Melanocyte of skin (primary cell): Measurements from ENCODE around the gene MEIOB. TPM values are rescaled to one million over a fixed set of nuclear protein-coding genes. Genes with fewer than 3 reads are reported as not detected.

ENCODE experiments used
- total RNA-seq, 2 donors: library from RNA; depleted of rRNA; stranded (reverse); fragments of >200 nt; gene quantifications; 2 replicates each; pipeline ENCODE4 v1.2.3, GENCODE V29; 2012

MEIOB gene, protein sequence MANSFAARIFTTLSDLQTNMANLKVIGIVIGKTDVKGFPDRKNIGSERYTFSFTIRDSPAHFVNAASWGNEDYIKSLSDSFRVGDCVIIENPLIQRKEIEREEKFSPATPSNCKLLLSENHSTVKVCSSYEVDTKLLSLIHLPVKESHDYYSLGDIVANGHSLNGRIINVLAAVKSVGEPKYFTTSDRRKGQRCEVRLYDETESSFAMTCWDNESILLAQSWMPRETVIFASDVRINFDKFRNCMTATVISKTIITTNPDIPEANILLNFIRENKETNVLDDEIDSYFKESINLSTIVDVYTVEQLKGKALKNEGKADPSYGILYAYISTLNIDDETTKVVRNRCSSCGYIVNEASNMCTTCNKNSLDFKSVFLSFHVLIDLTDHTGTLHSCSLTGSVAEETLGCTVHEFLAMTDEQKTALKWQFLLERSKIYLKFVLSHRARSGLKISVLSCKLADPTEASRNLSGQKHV
- total RNA-seq, result 1 to 10 TPM in 1 of 2 donors, under 1 TPM in 1; under 0.01 to 1.3 TPM

DNA sequence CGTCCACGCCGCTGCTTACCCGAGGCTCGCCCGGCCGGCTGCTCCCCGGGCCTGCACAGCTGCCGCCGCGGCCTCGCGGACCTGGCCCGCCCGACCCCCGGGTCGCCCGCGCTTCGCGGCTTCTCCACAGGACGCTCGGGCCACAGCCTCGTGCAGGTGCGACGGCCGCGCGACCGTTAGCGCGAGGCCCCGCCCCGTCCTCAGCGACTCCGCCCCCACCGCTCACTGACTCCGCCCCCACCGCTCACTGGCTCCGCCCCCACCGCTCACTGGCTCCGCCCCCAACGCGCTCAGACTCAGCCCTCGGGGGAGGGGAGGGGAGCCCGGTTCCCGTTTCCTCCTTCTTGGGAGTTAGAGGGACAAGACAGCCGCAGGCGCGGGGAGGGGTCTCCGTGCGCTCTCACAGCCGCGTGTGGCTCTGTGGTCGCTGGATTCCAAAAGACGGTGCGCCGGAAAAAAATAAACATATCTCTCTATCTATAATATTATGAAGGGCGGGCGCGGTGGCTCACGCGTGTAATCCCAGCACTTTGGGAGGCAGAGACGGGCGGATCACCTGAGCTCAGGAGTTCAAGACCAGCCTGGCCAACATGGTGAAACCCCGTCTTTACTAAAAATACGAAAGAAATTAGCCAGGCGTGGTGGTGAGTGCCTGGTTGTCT lies at the start of gene MEIOB:
TSS of gene MEIOB (minus strand) at position 191 of the 662 bp plus-strand sequence. CDS start 3,989 bp downstream, outside the sequence.

DNA sequence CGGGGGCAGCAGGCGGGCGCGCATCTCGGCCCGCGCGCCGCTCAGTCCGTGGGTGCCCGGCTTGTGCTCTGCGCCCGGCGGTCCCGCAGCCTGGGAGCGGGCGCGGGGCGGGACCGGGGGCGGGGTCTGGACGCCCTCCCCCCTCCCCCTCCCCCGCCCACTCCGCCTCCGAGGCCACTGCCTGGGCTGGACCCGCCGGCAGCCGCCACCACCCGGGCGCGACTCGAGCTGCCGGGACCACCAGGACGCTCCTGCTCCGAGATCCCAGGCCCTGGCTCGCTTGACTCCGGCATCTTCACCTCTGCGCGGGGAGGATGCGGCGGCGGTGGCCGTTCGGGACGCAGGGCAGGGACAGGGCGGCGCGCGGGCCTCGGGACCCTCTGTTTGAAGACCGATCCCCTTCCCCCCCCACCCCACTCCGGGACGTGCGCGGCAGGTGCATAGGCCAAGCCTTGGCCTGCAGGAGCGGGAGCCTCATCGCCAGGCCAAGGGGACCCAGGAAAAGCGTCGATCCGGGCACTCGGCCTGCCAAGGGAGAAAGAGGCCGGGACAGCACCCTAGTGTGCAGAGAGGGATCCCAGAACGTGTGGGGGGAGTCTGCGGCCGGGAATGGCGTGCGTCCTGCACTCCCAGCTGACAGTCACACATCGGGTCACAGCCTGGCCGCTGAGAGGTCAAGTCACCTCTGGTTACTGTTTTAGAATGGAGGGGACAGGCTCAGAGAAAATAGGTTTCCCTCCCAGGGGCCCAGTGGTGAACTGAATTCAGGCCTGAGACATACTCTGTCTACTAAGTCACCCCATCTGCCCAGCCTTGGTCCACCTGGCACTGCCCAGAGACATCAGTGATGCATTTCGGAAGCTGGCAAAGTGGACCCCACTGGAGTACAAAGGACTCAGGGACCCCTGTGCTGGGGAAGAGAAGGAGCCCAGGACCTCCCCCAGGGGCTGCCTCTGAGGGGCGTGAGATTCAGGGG lies 46.7 kb upstream of the MEIOB start, which contains the start of gene HS3ST6:
TSS of gene HS3ST6 (minus strand) at position 65 of the 976 bp plus-strand sequence. CDS start 92 bp downstream, outside the sequence.

DNA sequence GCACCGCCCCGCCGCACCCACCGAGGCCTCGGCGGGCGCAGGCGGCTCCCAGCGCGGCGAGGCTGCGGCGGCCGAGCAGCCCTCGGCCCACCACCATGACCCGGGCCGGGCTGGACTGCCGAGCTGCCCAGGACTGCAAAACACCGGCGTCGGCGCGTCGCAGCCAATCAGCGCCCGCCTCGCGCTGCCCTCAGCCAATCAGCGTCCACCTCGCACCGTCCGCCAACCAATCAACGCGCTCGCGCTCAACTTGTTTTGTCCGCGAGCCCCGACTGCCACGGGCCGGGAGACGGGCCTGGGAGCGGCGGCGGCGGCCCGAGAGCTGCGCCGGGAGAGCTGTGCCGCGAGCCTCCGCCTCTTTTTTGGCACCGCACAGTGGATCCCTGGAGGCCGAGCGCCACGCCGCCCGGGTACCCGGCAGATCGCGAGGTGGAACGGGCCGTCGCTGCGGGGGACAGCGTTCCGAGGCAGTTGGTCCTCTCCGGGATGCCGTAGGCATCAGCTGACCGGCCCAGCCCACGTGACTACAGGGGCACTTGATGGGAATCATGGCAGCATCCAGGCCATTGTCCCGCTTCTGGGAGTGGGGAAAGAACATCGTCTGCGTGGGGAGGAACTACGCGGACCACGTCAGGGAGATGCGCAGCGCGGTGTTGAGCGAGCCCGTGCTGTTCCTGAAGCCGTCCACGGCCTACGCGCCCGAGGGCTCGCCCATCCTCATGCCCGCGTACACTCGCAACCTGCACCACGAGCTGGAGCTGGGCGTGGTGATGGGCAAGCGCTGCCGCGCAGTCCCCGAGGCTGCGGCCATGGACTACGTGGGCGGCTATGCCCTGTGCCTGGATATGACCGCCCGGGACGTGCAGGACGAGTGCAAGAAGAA lies 45.0 kb downstream of the MEIOB start, which contains the start of the genes FAHD1 and HAGH:
TSS of gene FAHD1 (plus strand) at position 516 of the 883 bp plus-strand sequence. CDS start at position 549, 33 bp downstream.
TSS of gene HAGH (minus strand) at position 135 of the 883 bp plus-strand sequence. CDS start at position 97, 38 bp downstream.

DNA sequence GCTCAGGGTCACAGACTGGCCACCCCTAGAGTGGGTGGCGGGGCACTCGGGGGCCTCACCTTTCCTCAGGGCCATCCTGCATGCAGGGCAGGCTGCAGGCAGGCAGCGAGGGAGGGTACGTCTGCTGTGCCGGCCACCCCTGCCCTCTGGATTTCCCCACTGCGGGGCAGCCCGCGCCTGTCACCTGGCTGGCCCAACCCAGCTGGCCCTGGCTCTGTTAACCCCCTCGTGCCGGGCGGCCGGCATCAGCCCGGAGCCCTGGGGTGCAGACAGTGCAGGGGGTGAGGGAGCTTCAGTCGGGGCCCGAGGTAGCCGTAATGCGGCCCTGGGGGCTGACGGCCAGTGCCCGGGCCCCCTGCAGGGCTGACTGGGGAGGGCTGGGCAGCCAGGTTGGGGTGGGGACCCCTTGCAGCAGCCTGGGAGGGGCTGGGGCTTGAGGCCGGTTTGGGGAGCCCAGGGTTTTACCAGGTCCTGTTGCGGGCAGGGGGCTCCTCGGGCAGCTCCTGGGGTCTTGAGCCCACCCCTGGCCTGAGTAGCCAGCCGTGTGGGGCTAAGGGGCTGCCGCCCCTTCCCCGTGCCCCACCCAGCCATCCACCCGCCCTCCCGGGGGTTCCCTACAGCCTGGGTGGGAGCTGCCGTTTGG lies 78.3 kb downstream of the MEIOB start, which contains the start of gene IGFALS:
TSS of gene IGFALS (minus strand) at position 128 of the 643 bp plus-strand sequence. CDS start at position 75, 53 bp downstream.

Other genes starting within 250 kb of the MEIOB start
- gene JPT2, start 193.9 kb downstream of the MEIOB start, total RNA-seq, result 100 to 1,000 TPM in 1 of 2 donors, 10 to 100 TPM in 1; 60.6 to 129 TPM
- 10 to 100 TPM; 18.3 to 30.3 TPM for gene MAPK8IP3, start 166.0 kb downstream of the MEIOB start, total RNA-seq
- gene NME3, start 100.6 kb downstream of the MEIOB start, total RNA-seq, result 10 to 100 TPM; 27.9 to 36.0 TPM
- gene EME2, start 99.4 kb downstream of the MEIOB start, total RNA-seq, result 10 to 100 TPM; 15.3 to 17.2 TPM
- gene MRPS34, start 99.0 kb downstream of the MEIOB start, total RNA-seq, result 100 to 1,000 TPM in 1 of 2 donors, 10 to 100 TPM in 1; 87.8 to 153 TPM
- gene SPSB3, start 89.6 kb downstream of the MEIOB start, total RNA-seq, result 10 to 100 TPM; 19.3 to 23.1 TPM
- 10 to 100 TPM; 59.5 to 80.3 TPM for gene NUBP2, start 89.2 kb downstream of the MEIOB start, total RNA-seq
- under 1 TPM in 1 of 2 donors, not detected in 1; 0.33 TPM for gene IGFALS, start 78.5 kb downstream of the MEIOB start, total RNA-seq
- 10 to 100 TPM; 46.6 to 61.9 TPM for gene HAGH, start 45.3 kb downstream of the MEIOB start, total RNA-seq
- 100 to 1,000 TPM; 114 to 119 TPM for gene FAHD1, start 45.0 kb downstream of the MEIOB start, total RNA-seq
- not detected for gene HS3ST6, start 46.3 kb upstream of the MEIOB start, total RNA-seq
- 10 to 100 TPM; 11.4 to 16.0 TPM for gene MSRB1, start 71.0 kb upstream of the MEIOB start, total RNA-seq
- gene RPL3L, start 82.5 kb upstream of the MEIOB start, total RNA-seq, result not detected
- 100 to 1,000 TPM; 131 to 144 TPM for gene NDUFB10, start 87.4 kb upstream of the MEIOB start, total RNA-seq
- 1,000 to 10,000 TPM in 1 of 2 donors, 100 to 1,000 TPM in 1; 727 to 1,558 TPM for gene RPS2, start 92.7 kb upstream of the MEIOB start, total RNA-seq
- not detected for gene RNF151, start 94.7 kb upstream of the MEIOB start, total RNA-seq
- gene TBL3, start 99.9 kb upstream of the MEIOB start, total RNA-seq, result 10 to 100 TPM; 27.5 to 45.0 TPM
- under 1 TPM in 1 of 2 donors, not detected in 1; 0.34 TPM for gene NOXO1, start 109.3 kb upstream of the MEIOB start, total RNA-seq
- 10 to 100 TPM in 1 of 2 donors, 1 to 10 TPM in 1; 9.6 to 13.3 TPM for gene GFER, start 112.0 kb upstream of the MEIOB start, total RNA-seq
- gene SYNGR3, start 117.8 kb upstream of the MEIOB start, total RNA-seq, result under 1 TPM in 1 of 2 donors, not detected in 1; 0.69 TPM
- gene ZNF598, start 137.7 kb upstream of the MEIOB start, total RNA-seq, result 10 to 100 TPM; 26.6 to 29.6 TPM
- gene NPW, start 147.6 kb upstream of the MEIOB start, total RNA-seq, result under 1 TPM in 1 of 2 donors, not detected in 1; 0.33 TPM
- 1 to 10 TPM; 4.1 to 9.7 TPM for gene NHERF2, start 154.7 kb upstream of the MEIOB start, total RNA-seq
- 10 to 100 TPM; 20.0 to 45.3 TPM for gene NTHL1, start 175.7 kb upstream of the MEIOB start, total RNA-seq
- gene TSC2, start 175.8 kb upstream of the MEIOB start, total RNA-seq, result 10 to 100 TPM; 35.6 to 41.6 TPM